DOHH2 (cell line): ENCODE results near the gene ZFHX3.

Experiments
- H3F3A ChIP-seq: fragments of 200-600 bp; sonication (generic), shearing (Covaris generic); 2 replicates; pipeline ENCODE4 v1.6.0; 2016; ENCODE audit warnings: antibody characterized with exemption, mild to moderate bottlenecking; ENCODE audit not compliant: control insufficient read depth, insufficient read depth
- H3K27ac ChIP-seq: fragments of 200-600 bp; sonication (generic); 2 replicates; pipeline ENCODE4 v1.5.1; 2014; ENCODE audit warnings: low read depth, mild to moderate bottlenecking, low read length, moderate library complexity
- H3K27me3 ChIP-seq: fragments of 200-600 bp; sonication (generic); 2 replicates; pipeline ENCODE4 v1.6.1; 2014; ENCODE audit warnings: mild to moderate bottlenecking, low read length, mixed read lengths; ENCODE audit not compliant: control insufficient read depth
- H3K36me3 ChIP-seq: fragments of 200-600 bp; sonication (generic); 2 replicates; pipeline ENCODE4 v1.6.1; 2014; ENCODE audit warnings: mild to moderate bottlenecking, low read length, moderate library complexity, mixed read lengths; ENCODE audit not compliant: control insufficient read depth
- H3K4me1 ChIP-seq: fragments of 200-600 bp; sonication (generic); 2 replicates; pipeline ENCODE4 v1.6.1; 2014; ENCODE audit warnings: mild to moderate bottlenecking, low read length, mixed read lengths; ENCODE audit not compliant: control insufficient read depth
- H3K4me2 ChIP-seq: fragments of 200-600 bp; sonication (generic); 2 replicates; pipeline ENCODE4 v1.6.0; 2014; ENCODE audit warnings: mild to moderate bottlenecking, low read length, moderate library complexity
- H3K4me3 ChIP-seq: fragments of 200-600 bp; sonication (generic); 2 replicates; pipeline ENCODE4 v1.5.1; 2014; ENCODE audit warnings: mild to moderate bottlenecking, low read length, mixed read lengths
- H3K79me2 ChIP-seq: fragments of 200-600 bp; sonication (generic); 2 replicates; pipeline ENCODE4 v1.6.1; 2014; ENCODE audit warnings: mild to moderate bottlenecking, low read length, mixed read lengths; ENCODE audit not compliant: control insufficient read depth
- H3K9me2 ChIP-seq: fragments of 200-600 bp; sonication (generic); replicated peaks from 2 replicates; pipeline ENCODE4 v1.6.1; 2014; ENCODE audit warnings: mild to moderate bottlenecking, low read length, mixed read lengths; ENCODE audit not compliant: control insufficient read depth
- H3K9me3 ChIP-seq: fragments of 200-600 bp; sonication (generic); 2 replicates; pipeline ENCODE4 v1.6.1; 2014; ENCODE audit warnings: antibody characterized with exemption, low read length, mixed read lengths; ENCODE audit not compliant: control insufficient read depth, insufficient read depth
- H4K20me1 ChIP-seq: fragments of 200-600 bp; sonication (generic); 2 replicates; pipeline ENCODE4 v1.6.0; 2014; ENCODE audit warnings: low read depth, mild to moderate bottlenecking, antibody characterized with exemption, low read length, moderate library complexity; ENCODE audit not compliant: control insufficient read depth, insufficient read depth
- EZH2phosphoT487 ChIP-seq: fragments of 200-600 bp; sonication (generic); IDR thresholded peaks from 2 replicates; pipeline ENCODE4 v1.6.1; 2017; ENCODE audit warnings: borderline replicate concordance, mild to moderate bottlenecking, antibody characterized with exemption, low read length, moderate library complexity, mixed read lengths
- TF ChIP-seq, protein P1 (sequence below): fragments of 200-600 bp; sonication (generic); IDR thresholded peaks from one replicate; pipeline ENCODE4 v1.5.1; 2014; ENCODE audit warnings: antibody characterized with exemption, mild to moderate bottlenecking, low read depth, low read length; ENCODE audit not compliant: poor library complexity, severe bottlenecking

ZFHX3 gene

DNA sequence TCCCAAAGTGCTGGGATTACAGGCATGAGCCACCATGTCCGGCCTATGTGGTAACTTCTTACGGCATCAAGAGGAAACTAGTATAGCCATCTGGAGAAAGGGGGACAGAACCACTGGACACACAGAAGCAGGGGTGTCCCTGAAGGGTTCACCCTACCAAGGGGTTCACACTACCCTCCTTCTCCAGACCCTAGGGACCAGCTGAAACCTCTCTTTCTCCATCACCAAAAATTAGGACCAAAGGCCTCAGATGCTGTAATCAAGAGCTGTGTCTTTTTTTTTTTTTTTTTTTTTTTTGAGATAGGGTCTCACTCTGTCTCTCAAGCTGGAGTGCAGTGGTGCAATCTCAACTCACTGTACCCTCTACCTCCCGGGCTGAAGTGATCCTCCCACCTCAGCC, 33.2 kb downstream of the ZFHX3 start:
- H3K4me2 ChIP-seq = no peak overlapping the region
- peaks cover 9% of the 10 kb centered on the region for H3K79me2 ChIP-seq
- no peaks in the 10 kb centered on the region for H3K9me2 ChIP-seq
- no peaks in the 10 kb centered on the region for H3K36me3 ChIP-seq
- no peak overlapping the region for H3K4me3 ChIP-seq
- no peak for TF ChIP-seq EZH2phosphoT487
- TF ChIP-seq, protein P1, sequence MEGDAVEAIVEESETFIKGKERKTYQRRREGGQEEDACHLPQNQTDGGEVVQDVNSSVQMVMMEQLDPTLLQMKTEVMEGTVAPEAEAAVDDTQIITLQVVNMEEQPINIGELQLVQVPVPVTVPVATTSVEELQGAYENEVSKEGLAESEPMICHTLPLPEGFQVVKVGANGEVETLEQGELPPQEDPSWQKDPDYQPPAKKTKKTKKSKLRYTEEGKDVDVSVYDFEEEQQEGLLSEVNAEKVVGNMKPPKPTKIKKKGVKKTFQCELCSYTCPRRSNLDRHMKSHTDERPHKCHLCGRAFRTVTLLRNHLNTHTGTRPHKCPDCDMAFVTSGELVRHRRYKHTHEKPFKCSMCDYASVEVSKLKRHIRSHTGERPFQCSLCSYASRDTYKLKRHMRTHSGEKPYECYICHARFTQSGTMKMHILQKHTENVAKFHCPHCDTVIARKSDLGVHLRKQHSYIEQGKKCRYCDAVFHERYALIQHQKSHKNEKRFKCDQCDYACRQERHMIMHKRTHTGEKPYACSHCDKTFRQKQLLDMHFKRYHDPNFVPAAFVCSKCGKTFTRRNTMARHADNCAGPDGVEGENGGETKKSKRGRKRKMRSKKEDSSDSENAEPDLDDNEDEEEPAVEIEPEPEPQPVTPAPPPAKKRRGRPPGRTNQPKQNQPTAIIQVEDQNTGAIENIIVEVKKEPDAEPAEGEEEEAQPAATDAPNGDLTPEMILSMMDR = no peak
- 0 out of 2 replicates have a peak, but pooled peaks cover 5% of the 10 kb centered on the region for H3K4me1 ChIP-seq
- no peaks in the 10 kb centered on the region for H3K27me3 ChIP-seq
- peaks cover 6% of the 10 kb centered on the region; the same call in 1 of the 2 replicates for H4K20me1 ChIP-seq
- no peak overlapping the region for H3K27ac ChIP-seq
- H3F3A ChIP-seq = no peaks in the 10 kb centered on the region
- no peaks in the 10 kb centered on the region for H3K9me3 ChIP-seq

DNA sequence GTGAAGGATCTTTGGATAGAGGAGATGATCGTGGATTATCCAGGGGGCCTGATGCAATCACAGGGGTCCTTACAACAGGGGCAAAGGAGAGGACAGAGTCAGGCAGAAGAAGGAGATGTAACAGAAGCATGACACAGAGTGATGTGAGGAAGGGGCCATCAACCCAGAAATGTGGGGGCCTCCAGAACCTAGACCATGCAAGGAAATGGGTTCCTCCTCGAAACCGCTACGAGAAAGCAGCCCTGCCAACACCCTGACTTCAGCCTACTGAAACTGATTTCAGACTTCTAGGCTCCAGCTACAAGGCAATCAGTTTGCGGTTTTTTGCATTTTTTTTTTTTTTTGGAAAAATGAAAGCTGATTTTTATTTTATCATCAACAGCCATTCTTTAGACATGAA, 34.0 kb downstream of the ZFHX3 start:
- H3K79me2 ChIP-seq = peaks cover 9% of the 10 kb centered on the region

DNA sequence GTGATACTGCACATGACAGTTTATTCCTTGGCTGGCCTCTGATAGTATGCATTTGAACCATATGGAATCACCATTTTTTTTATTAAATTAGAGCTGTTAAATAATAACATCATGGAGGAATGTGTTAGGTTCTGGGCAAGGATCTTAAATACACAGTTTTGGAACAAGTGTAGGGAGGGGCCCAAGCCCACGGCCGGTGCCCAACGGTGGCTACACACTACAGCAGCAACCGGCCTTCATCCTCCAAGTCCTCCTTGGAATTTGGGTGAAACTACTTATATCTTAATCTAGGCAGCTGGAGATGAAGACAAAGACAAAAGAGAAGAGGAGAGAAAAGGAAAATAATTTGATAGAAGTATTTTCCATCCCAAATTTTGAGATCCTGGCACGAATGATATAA, 35.6 kb downstream of the ZFHX3 start:
- TF ChIP-seq, protein P1 = no peak
- TF ChIP-seq EZH2phosphoT487 = no peak
- peaks cover 9% of the 10 kb centered on the region for H3K79me2 ChIP-seq
- H3K4me3 ChIP-seq = no peak overlapping the region
- H3K36me3 ChIP-seq = no peaks in the 10 kb centered on the region
- no peak overlapping the region for H3K4me2 ChIP-seq
- no peaks in the 10 kb centered on the region for H3F3A ChIP-seq
- no peak overlapping the region for H3K27ac ChIP-seq
- H3K27me3 ChIP-seq = no peaks in the 10 kb centered on the region
- H3K4me1 ChIP-seq = 0 out of 2 replicates have a peak, but pooled peaks cover 5% of the 10 kb centered on the region
- H3K9me2 ChIP-seq = no peaks in the 10 kb centered on the region
- H4K20me1 ChIP-seq = peaks cover 6% of the 10 kb centered on the region; the same call in 1 of the 2 replicates
- H3K9me3 ChIP-seq = no peaks in the 10 kb centered on the region

More for the DNA sequence above, 34.0 kb downstream of the ZFHX3 start:
- H3K9me2 ChIP-seq = no peaks in the 10 kb centered on the region
- H3K27me3 ChIP-seq = no peaks in the 10 kb centered on the region
- H3K36me3 ChIP-seq = no peaks in the 10 kb centered on the region
- 0 out of 2 replicates have a peak, but pooled peaks cover 5% of the 10 kb centered on the region for H3K4me1 ChIP-seq
- H3K4me2 ChIP-seq = no peak overlapping the region
- H3K9me3 ChIP-seq = no peaks in the 10 kb centered on the region
- TF ChIP-seq, protein P1 = no peak
- TF ChIP-seq EZH2phosphoT487 = no peak
- H4K20me1 ChIP-seq = peaks cover 6% of the 10 kb centered on the region; the same call in 1 of the 2 replicates
- no peak overlapping the region for H3K27ac ChIP-seq
- no peaks in the 10 kb centered on the region for H3F3A ChIP-seq
- H3K4me3 ChIP-seq = no peak overlapping the region

- H3K4me1 ChIP-seq = 0 out of 2 replicates have a peak, but pooled peaks cover 5% of the 10 kb centered on the region
- H3K36me3 ChIP-seq = no peaks in the 10 kb centered on the region
- H3K27ac ChIP-seq = no peak overlapping the region
These were observed 36.0 kb downstream of the ZFHX3 start for GRCh38 chr16:73011926-73012325.

More at GRCh38 chr16:73011926-73012325, 36.0 kb downstream of the ZFHX3 start:
- Histone ChIP-seq H4K20me1 (peaks cover 6% of the 10 kb centered on the region; the same call in 1 of the 2 replicates), H3F3A (no peaks in the 10 kb centered on the region), H3K27me3 (no peaks in the 10 kb centered on the region), H3K79me2 (peaks cover 9% of the 10 kb centered on the region), H3K4me3 (no peak overlapping the region), H3K9me2 (no peaks in the 10 kb centered on the region), H3K4me2 (no peak overlapping the region), H3K9me3 (no peaks in the 10 kb centered on the region)
- no peak for TF ChIP-seq EZH2phosphoT487
- TF ChIP-seq, protein P1 = no peak
